Thyroid gland (tissue), 4 donors: ENCODE measurements around the gene KRT3.

Source experiments
- CTCF ChIP-seq, 6 experiments: fragments of 200-600 bp in 3 of 6; fragments of 450-650 bp in 3 of 6; sonication (generic) in 3 of 6; IDR thresholded peaks; one replicate each; pipeline ENCODE4 v1.5.1; 2016 to 2019; ENCODE audit warnings: antibody characterized with exemption in 6 of 6, mild to moderate bottlenecking in 2 of 6, inconsistent platforms in 1 of 6, moderate library complexity in 1 of 6
- POLR2A ChIP-seq, 2 donors: fragments of 450-650 bp; IDR thresholded peaks; one replicate each; pipeline ENCODE4 v1.6.1; 2017; ENCODE audit warnings: antibody characterized with exemption in 2 of 2, mild to moderate bottlenecking in 2 of 2, moderate library complexity in 1 of 2

GRCh38 chr12:52742822-52743457 is 53.0 kb downstream of the KRT3 start:
- TF ChIP-seq POLR2A (IDR thresholded peaks at IDR 0.05) (no peak), CTCF (IDR thresholded peaks at IDR 0.05) (no peak)
